A673 (cell line): ENCODE measurements around the gene PON3. TPM values are rescaled to one million over a fixed set of nuclear protein-coding genes. Genes with fewer than 3 reads are reported as not detected.

Experiments used
- BruUV-seq: library from RNA; stranded (reverse); fragments of 400-500 nt; replicated peaks from 2 replicates; lab custom pipeline; 2021; lab: Mats Ljungman, UMichigan
- CTCF ChIA-PET: fragments of 300-600 bp; sonication (Branson Sonifier 250); formaldehyde crosslinking; loops from one replicate; lab custom pipeline; 2022; ENCODE audit warnings: antibody characterized with exemption; lab: Charles Lee
- POLR2A ChIA-PET: fragments of 300-600 bp; sonication (Branson Sonifier 250); formaldehyde crosslinking; loops from one replicate; lab custom pipeline; 2022; ENCODE audit warnings: antibody characterized with exemption; ENCODE audit not compliant: low non-redundant PET; lab: Charles Lee
- DNase-seq: peaks from one replicate; pipeline ENCODE4 v3.0.0-alpha.2; 2015; ENCODE audit warnings: low spot score
- H3K27ac ChIP-seq: fragments of 200-600 bp; sonication (generic); 2 replicates; pipeline ENCODE4 v1.5.1; 2016; ENCODE audit warnings: mixed run types, low read depth, mild to moderate bottlenecking, mixed read lengths, antibody characterized with exemption, low read length; ENCODE audit not compliant: poor library complexity, severe bottlenecking
- H3K27me3 ChIP-seq: fragments of 200-600 bp; sonication (generic); replicated peaks from 2 replicates; pipeline ENCODE4 v1.6.1; 2017; ENCODE audit warnings: mixed run types, low read depth, mild to moderate bottlenecking, mixed read lengths, antibody characterized with exemption, low read length; ENCODE audit not compliant: insufficient read depth, poor library complexity
- H3K36me3 ChIP-seq: fragments of 200-600 bp; sonication (generic); 2 replicates; pipeline ENCODE4 v1.6.1; 2016; ENCODE audit warnings: mixed run types, mild to moderate bottlenecking, mixed read lengths, antibody characterized with exemption, low read length; ENCODE audit not compliant: insufficient read depth, poor library complexity, severe bottlenecking
- H3K4me1 ChIP-seq: fragments of 200-600 bp; sonication (generic); 2 replicates; pipeline ENCODE4 v1.6.1; 2017; ENCODE audit warnings: mixed run types, mild to moderate bottlenecking, mixed read lengths, antibody characterized with exemption, low read length; ENCODE audit not compliant: insufficient read depth, poor library complexity, severe bottlenecking
- H3K4me3 ChIP-seq: fragments of 200-600 bp; sonication (generic); 2 replicates; pipeline ENCODE4 v1.5.1; 2016; ENCODE audit warnings: low read depth, mixed run types, mild to moderate bottlenecking, mixed read lengths, low read length; ENCODE audit not compliant: poor library complexity, severe bottlenecking
- H3K9me3 ChIP-seq: fragments of 200-600 bp; sonication (generic); 2 replicates; pipeline ENCODE4 v1.6.1; 2016; ENCODE audit warnings: mixed run types, low read depth, mild to moderate bottlenecking, mixed read lengths, antibody characterized with exemption, low read length; ENCODE audit not compliant: poor library complexity, severe bottlenecking
- CTCF ChIP-seq: fragments of 300-800, 200-600 bp; sonication (generic); conservative IDR thresholded peaks from 2 replicates; pipeline ENCODE4 v1.5.1; 2017; ENCODE audit warnings: low read depth, mild to moderate bottlenecking, antibody characterized with exemption, low read length, moderate library complexity, mixed read lengths
- EZH2 ChIP-seq: fragments of 200-600 bp; sonication (generic); IDR thresholded peaks from 2 replicates; pipeline ENCODE4 v1.6.1; 2017; ENCODE audit warnings: borderline replicate concordance, low read depth, mild to moderate bottlenecking, mixed read lengths, antibody characterized with exemption, low read length; ENCODE audit not compliant: poor library complexity, severe bottlenecking
- intact Hi-C: fragments of 100-400 bp; cut with micrococcal nuclease; formaldehyde crosslinking; loops from one replicate; pipeline ENCODE4 v1.10.0; 2022; ENCODE audit not compliant: unreplicated experiment
- total RNA-seq: library from RNA; stranded (reverse); gene quantifications from 2 replicates; pipeline ENCODE4 v1.2.3, GENCODE V29; 2021

Gene PON3
- total RNA-seq, 1 experiment from 2014 or later = not detected

GRCh38 chr7:95407751-95408150, 11.6 kb upstream of the PON3 start:
- TF ChIP-seq EZH2 (no peak), CTCF (no peak)
- H3K4me1 ChIP-seq = no peaks in the 10 kb centered on the region
- no peak overlapping the region for H3K4me3 ChIP-seq
- no peaks in the 10 kb centered on the region for H3K27me3 ChIP-seq
- POLR2A ChIA-PET = no interaction called here
- H3K27ac ChIP-seq = no peak overlapping the region
- DNase-seq = no peak
- CTCF ChIA-PET = no interaction called here
- H3K9me3 ChIP-seq = no peaks in the 10 kb centered on the region
- no TSS peak for BruUV-seq
- H3K36me3 ChIP-seq = peaks cover 5% of the 10 kb centered on the region
- intact Hi-C loops = no loop called here

GRCh38 chr7:95405800-95406199, 9.6 kb upstream of the PON3 start:
- POLR2A ChIA-PET = no interaction called here

GRCh38 chr7:95405208-95405607, 9.0 kb upstream of the PON3 start:
- POLR2A ChIA-PET = no interaction called here

More at GRCh38 chr7:95405800-95406199, 9.6 kb upstream of the PON3 start:
- Histone ChIP-seq H3K27me3 (no peaks in the 10 kb centered on the region), H3K36me3 (peaks cover 5% of the 10 kb centered on the region), H3K9me3 (no peaks in the 10 kb centered on the region), H3K4me3 (no peak overlapping the region), H3K27ac (no peak overlapping the region), H3K4me1 (no peaks in the 10 kb centered on the region)
- no TSS peak for BruUV-seq
- intact Hi-C loops = no loop called here
- TF ChIP-seq EZH2 (no peak), CTCF (no peak)
- DNase-seq = no peak
- CTCF ChIA-PET = no interaction called here

More at GRCh38 chr7:95405208-95405607, 9.0 kb upstream of the PON3 start:
- CTCF ChIA-PET = no interaction called here
- Histone ChIP-seq H3K27me3 (no peaks in the 10 kb centered on the region), H3K36me3 (peaks cover 5% of the 10 kb centered on the region), H3K4me1 (no peaks in the 10 kb centered on the region), H3K27ac (no peak overlapping the region), H3K4me3 (no peak overlapping the region), H3K9me3 (no peaks in the 10 kb centered on the region)
- DNase-seq = no peak
- intact Hi-C loops = no loop called here
- no TSS peak for BruUV-seq
- TF ChIP-seq CTCF = no peak
- no peak for TF ChIP-seq EZH2
